ENCODE results near the gene SLC9A2. TPM values are rescaled to one million over a fixed set of nuclear protein-coding genes. Genes with fewer than 3 reads are reported as not detected.

SLC9A2 gene
- total and polyA plus RNA-seq, 2 donors (not counting 1 experiment from before 2014, with no cell fraction given), result not detected

DNA sequence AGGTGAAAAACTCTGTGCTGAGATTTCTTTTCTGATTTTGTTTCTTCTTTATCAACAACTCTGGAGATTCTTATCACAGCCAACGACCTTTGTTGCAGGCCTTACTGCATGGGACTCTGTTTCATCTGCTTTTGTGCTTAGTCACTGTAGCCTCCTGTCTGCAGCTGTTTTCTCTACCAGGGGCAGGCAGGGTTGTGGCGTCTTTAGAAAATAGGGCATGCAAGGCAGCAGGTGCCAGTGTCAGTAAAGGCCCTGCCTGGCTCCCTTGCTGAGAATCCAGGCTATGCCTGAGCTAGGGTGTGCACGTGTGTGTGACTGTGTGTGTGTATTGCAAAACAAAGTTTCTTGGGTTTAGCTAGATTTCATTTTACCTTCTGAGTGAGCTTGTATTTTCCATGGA lies 14.6 kb upstream of the SLC9A2 start:
- intact Hi-C loops (cut with micrococcal nuclease), result no loop called here
- Mint-ChIP-seq H3K9me3 (ENCODE audit: insufficient read depth) (no peaks in the 10 kb centered on the region), H3K4me1 (no peaks in the 10 kb centered on the region), H3K4me3 (no peak overlapping the region), H3K27ac (no peak overlapping the region), H3K27me3 (peaks cover 29% of the 10 kb centered on the region)
- ChIA-PET CTCF (no interaction called here), POLR2A (no interaction called here)
- Histone ChIP-seq H3K27me3 (replicated peaks in 1 of 4; ENCODE audit: control extremely low read depth in 1 of 4, control insufficient read depth in 3 of 4, insufficient read depth in 4 of 4, low read length in 3 of 4) (no peaks in the 10 kb centered on the region), H2AFZ (ENCODE audit: insufficient read depth, low read depth, low read length, poor library complexity, severe bottlenecking) (no peak overlapping the region), H3K4me3 (ENCODE audit: control extremely low read depth in 1 of 5, extremely low read depth in 1 of 5, insufficient read depth in 1 of 5, low read depth in 2 of 5, low read length in 4 of 5) (no peak overlapping the region), H3K9me3 (ENCODE audit: control extremely low read depth in 1 of 3, control insufficient read depth in 2 of 3, insufficient read depth in 1 of 3, low read length in 2 of 3) (no peaks in the 10 kb centered on the region), H3K4me1 (ENCODE audit: control insufficient read depth in 2 of 2, insufficient read depth in 2 of 2, low read length in 2 of 2) (no peaks in the 10 kb centered on the region), H3K27ac (ENCODE audit: low read length in 2 of 2) (no peak overlapping the region), H3K4me2 (replicated peaks; ENCODE audit: low read depth, low read length, poor library complexity, severe bottlenecking) (no peak overlapping the region), H3K79me2 (ENCODE audit: control insufficient read depth, insufficient read depth, low read length) (no peaks in the 10 kb centered on the region), H4K20me1 (ENCODE audit: control insufficient read depth, insufficient read depth, low read length, poor library complexity, severe bottlenecking) (no peaks in the 10 kb centered on the region), H3K9ac (ENCODE audit: low read length) (no peak overlapping the region), H3K36me3 (replicated peaks in 1 of 2; ENCODE audit: control extremely low read depth in 1 of 2, control insufficient read depth in 1 of 2, extremely low read depth in 1 of 2, insufficient read depth in 2 of 2, low read length in 1 of 2) (no peaks in the 10 kb centered on the region)
- TF ChIP-seq, protein P1, sequence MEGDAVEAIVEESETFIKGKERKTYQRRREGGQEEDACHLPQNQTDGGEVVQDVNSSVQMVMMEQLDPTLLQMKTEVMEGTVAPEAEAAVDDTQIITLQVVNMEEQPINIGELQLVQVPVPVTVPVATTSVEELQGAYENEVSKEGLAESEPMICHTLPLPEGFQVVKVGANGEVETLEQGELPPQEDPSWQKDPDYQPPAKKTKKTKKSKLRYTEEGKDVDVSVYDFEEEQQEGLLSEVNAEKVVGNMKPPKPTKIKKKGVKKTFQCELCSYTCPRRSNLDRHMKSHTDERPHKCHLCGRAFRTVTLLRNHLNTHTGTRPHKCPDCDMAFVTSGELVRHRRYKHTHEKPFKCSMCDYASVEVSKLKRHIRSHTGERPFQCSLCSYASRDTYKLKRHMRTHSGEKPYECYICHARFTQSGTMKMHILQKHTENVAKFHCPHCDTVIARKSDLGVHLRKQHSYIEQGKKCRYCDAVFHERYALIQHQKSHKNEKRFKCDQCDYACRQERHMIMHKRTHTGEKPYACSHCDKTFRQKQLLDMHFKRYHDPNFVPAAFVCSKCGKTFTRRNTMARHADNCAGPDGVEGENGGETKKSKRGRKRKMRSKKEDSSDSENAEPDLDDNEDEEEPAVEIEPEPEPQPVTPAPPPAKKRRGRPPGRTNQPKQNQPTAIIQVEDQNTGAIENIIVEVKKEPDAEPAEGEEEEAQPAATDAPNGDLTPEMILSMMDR (IDR thresholded peaks at IDR 0.05), result no peak
- TF ChIP-seq EZH2 (IDR thresholded peaks at IDR 0.05; ENCODE audit: borderline replicate concordance, insufficient read depth, low read depth, low read length, poor library complexity, severe bottlenecking), result no peak
- ATAC-seq (ENCODE audit: low read depth), result no peak
- no peak for DNase-seq
- WGBS (ENCODE audit: insufficient coverage), result 10% methylated on average over 3 of the region's 3 CpGs

DNA sequence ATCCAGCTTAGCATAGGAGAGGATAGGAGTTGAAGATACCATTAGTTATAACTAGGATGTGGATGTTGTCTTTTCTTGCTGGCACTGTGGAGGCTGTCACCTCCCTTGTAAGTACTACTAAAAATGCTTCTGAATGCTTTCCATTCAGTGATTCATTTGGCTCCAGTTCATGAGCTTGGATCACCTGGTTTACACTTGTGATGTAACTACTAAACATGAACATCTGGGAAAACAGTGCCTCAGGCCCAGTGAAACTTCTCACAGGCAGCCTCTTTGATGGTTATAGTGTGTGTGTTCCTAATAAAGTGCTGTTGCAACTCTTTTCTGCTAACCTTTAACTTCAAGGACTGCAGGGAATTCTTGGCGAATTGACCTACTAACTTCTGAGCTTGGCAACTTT lies 13.0 kb upstream of the SLC9A2 start:
- H3K4me3 Mint-ChIP-seq, result no peak overlapping the region
- H3K27me3 Mint-ChIP-seq, result peaks cover 19% of the 10 kb centered on the region
- Histone ChIP-seq H3K4me2 (replicated peaks; ENCODE audit: low read depth, low read length, poor library complexity, severe bottlenecking) (no peak overlapping the region), H3K36me3 (replicated peaks in 1 of 2; ENCODE audit: control extremely low read depth in 1 of 2, control insufficient read depth in 1 of 2, extremely low read depth in 1 of 2, insufficient read depth in 2 of 2, low read length in 1 of 2) (no peaks in the 10 kb centered on the region), H4K20me1 (ENCODE audit: control insufficient read depth, insufficient read depth, low read length, poor library complexity, severe bottlenecking) (no peaks in the 10 kb centered on the region), H3K79me2 (ENCODE audit: control insufficient read depth, insufficient read depth, low read length) (no peaks in the 10 kb centered on the region), H2AFZ (ENCODE audit: insufficient read depth, low read depth, low read length, poor library complexity, severe bottlenecking) (no peak overlapping the region), H3K4me1 (ENCODE audit: control insufficient read depth in 2 of 2, insufficient read depth in 2 of 2, low read length in 2 of 2) (no peaks in the 10 kb centered on the region), H3K4me3 (ENCODE audit: control extremely low read depth in 1 of 5, extremely low read depth in 1 of 5, insufficient read depth in 1 of 5, low read depth in 2 of 5, low read length in 4 of 5) (no peak overlapping the region), H3K27ac (ENCODE audit: low read length in 2 of 2) (no peak overlapping the region), H3K9me3 (ENCODE audit: control extremely low read depth in 1 of 3, control insufficient read depth in 2 of 3, insufficient read depth in 1 of 3, low read length in 2 of 3) (no peaks in the 10 kb centered on the region), H3K9ac (ENCODE audit: low read length) (no peak overlapping the region), H3K27me3 (replicated peaks in 1 of 4; ENCODE audit: control extremely low read depth in 1 of 4, control insufficient read depth in 3 of 4, insufficient read depth in 4 of 4, low read length in 3 of 4) (no peaks in the 10 kb centered on the region)
- no peak overlapping the region for H3K27ac Mint-ChIP-seq
- H3K4me1 Mint-ChIP-seq, result no peaks in the 10 kb centered on the region
- DNase-seq (no peak), ATAC-seq (ENCODE audit: low read depth) (no peak)
- WGBS (ENCODE audit: insufficient coverage), result no CpG with 5 or more reads among the region's 1 CpG
- POLR2A ChIA-PET, result no interaction called here
- no peaks in the 10 kb centered on the region for H3K9me3 Mint-ChIP-seq (ENCODE audit: insufficient read depth)
- no peak for TF ChIP-seq EZH2 (IDR thresholded peaks at IDR 0.05; ENCODE audit: borderline replicate concordance, insufficient read depth, low read depth, low read length, poor library complexity, severe bottlenecking)
- TF ChIP-seq, protein P1 (IDR thresholded peaks at IDR 0.05), result no peak
- intact Hi-C loops (cut with micrococcal nuclease), result no loop called here
- CTCF ChIA-PET, result no interaction called here

All from B cell (primary cell).